HG03469 (cell line): ENCODE data around the gene TRIML2.
"Not testable (repeated sequence)": the region's sequence is repeated elsewhere in the genome, so short reads cannot be mapped to it uniquely, and the experiment has no call there.

Experiments used
- ATAC-seq: cut with Tn5 transposase; IDR thresholded peaks from one replicate; pipeline ENCODE4 v1.9.1; 2021; ENCODE audit warnings: mild to moderate bottlenecking, moderate library complexity, moderate number of reproducible peaks; ENCODE audit not compliant: unreplicated experiment

TRIML2 gene

DNA sequence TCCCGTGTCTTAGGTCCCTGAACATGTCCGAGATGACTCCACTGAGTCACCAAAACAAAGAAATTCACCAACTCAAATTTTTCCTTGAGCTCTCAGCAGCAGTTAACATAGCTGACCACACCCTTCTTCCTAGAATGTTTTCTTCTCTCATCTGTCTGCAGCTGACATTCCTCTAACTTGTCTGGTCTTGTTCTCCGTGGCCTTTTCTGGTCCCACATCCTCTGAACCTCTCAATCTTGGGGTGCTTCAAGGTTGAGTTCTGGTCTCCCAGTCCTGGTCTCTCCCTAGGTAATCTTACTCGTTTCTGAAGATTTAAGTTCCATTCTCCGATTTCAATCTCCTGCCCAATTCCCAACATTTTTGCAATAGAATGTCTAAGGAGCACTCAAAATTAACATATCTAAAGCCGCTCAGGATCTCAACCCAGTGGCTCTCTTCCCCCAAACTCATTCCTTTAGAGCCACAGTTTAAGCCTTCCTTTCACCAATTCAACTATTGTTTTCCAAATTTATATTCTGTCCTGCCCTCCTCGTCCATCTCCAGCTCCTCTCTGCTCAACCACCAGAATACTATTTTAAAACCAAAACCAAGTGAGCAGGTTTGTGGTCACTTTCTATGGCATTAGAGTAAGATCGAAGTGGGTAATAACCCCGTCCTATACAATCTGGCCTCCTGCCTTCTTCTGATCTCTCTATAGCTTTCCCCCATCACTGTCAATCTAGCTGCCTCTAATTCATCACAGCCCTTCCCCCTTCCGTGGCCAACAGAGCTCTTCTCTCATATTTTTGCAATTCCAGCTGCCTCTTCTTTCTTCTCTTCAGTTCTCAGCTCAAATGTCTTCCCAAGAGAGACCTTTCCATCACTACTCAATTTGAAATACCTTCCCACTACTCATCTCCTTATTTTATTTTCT is 1.2 kb downstream of the TRIML2 start:
- ATAC-seq, result no peak

DNA sequence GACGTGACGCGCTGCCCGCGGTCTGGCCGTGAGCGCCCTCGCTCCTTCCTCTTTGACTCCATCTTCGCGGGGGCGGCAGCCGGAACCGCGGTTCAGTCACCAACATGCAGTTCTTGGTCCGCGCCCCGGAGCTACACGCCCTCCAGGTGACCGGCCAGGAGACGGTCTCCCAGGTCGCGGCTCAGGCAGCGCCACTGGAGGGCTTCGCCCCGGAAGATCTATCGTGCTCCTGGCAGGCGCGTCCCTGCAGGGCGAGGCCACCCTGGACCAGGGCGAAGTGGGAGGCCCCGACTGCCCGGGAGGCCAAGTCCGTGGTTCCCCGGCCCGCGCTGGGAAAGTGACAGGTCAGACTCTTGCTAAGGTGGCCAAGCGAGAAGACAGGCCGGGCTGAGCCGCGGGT is 2.9 kb downstream of the TRIML2 start:
- no peak for ATAC-seq

DNA sequence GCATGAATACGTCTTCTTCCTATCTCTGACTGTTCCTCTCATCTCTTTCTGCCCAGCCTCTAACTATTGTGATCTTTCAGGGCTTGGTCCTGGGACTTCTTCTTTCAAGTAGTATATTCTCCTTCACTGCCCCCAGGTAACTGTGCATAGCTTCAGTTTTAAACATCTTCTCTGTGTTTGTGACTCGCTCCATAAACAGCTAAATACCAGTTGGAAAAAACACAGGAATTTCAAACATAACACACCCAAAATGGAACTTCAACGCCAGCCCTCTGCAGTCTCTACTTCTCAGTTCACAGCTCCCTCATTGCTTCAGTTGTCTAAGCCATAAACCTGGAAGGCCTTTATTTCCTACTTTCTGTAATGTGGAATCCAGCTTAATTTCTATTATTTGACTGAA is 16.6 kb downstream of the TRIML2 start:
- ATAC-seq, result no peak

DNA sequence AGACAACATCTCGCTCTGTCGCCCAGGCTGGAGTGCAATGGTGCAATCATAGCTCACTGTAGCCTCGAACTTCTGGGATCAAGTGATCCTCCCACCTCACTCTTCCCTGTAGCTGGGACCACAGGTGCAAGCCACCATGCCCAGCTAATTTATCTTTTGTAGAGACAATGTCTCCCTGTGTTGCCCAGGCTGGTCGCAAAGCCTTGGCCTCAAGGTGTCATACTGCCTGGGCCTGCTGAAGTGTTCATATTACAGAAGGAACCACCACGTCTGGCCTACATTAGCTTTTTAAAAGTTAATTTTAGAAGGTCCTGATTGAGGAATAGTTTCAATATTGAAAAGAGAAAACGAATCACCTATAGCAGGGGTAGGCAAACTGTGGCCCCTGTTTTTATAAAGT is 22.5 kb downstream of the TRIML2 start:
- ATAC-seq, result no peak

DNA sequence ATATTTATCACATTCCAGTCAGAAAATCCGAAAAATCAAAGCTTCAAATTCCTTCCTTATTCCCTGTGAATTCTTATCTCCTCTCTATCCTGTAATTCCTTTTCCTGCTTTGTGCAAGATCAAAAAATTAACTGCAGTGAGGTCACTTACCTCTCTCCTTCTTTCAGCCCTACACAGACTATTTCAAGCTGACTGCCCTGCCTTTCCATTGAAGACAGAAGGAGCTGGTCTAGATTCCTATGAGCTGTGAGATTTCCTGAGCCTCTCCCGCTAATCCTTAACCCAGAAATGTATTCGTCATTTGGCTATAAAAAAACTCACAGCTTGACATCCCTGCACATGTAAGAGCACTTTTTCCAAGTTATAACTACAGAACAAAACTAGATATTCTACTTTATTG is 26.6 kb downstream of the TRIML2 start:
- no peak for ATAC-seq

DNA sequence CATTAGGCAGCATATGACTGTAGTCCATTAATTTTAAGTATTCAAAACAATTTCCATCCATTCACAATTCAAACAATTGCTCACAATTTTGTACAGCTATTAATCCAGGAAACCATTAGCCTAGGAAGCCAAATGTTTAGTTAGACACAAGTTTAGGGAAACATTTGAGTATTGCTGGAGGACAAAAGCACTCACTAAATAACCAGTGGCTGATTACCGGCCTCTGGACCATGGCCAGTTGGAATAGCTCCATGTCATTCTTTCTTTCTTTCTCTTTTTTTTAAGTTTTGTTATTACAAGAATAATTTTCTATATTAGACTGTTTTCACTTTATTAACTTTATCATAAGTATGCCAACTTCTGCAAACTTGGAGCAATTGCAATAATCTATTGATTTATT is 31.3 kb downstream of the TRIML2 start:
- ATAC-seq, result no peak

DNA sequence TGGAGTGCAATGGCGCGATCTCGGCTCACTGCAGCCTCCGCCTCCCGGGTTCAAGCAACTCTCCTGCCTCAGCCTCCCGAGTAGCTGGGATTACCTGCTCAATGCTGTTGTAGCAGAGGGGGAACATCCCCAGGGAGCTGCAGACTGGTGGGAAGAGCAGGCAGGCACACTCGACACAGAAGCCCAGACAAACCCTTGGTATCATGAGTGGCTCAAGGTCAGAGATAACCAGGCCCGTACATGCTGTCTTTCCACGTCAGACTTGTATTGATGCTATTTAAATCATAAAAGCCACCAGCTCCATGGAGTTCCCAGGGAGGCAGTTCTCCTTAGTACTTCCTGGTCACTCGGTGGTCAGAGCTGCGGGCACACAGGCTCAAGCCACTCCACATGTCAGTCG is 33.2 kb downstream of the TRIML2 start:
- ATAC-seq, result no peak

DNA sequence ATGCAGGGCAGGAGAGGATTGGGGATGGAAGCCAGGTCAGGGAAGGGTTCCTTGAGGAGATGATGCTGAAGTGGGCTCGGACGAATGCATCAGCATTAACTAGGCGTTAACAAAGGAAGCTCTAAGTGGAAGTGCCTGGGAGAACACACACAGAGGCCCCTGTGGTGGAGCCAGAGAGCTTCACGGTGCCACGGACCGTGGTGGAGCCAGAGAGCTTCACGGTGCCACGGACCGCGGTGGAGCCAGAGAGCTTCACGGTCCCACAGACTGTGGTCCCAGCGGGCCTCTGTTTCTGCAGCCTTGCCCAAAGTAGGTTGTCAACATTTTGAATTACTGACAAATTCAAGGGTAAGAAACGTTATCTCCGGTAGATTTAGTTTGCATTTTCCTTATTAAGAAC is 48.3 kb downstream of the TRIML2 start:
- no peak for ATAC-seq

DNA sequence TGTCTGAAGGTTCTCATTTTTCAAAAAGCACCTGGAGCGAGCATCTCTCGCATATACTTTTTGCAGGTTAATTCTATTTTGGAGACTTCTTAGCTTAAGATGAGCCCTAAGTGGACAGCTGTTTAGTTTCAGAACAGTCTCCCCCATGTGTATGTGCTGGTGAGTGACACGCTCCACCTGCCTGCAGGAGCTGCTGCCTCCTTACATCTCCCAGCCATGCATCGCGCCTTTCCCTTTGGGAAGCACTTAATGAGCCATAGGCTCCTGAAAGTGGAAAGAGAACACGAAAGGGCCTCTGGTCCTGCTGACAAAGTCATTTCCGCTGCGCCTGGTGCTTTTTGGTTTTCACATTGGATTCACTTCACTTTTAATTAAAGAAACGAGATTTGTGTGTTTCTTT is 56.1 kb downstream of the TRIML2 start:
- no peak for ATAC-seq

DNA sequence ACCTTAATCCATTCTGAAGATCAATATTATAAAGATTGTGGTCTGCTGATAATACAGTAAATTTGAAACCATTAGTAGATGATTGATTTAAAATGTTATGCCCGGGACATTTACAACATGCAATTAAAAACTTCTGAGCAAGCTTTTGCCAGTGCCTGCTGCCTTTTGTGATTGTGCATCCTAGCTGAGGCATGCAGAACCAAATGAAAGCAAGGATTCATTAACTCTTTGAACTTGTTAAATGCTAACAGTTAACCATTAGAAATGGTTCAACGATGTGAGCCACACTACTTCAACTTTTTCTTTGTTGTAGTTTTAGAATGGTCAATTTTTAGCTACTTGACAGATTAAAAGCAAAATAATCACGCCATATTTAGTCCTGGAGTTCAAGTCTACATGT is 62.7 kb downstream of the TRIML2 start:
- no peak for ATAC-seq

DNA sequence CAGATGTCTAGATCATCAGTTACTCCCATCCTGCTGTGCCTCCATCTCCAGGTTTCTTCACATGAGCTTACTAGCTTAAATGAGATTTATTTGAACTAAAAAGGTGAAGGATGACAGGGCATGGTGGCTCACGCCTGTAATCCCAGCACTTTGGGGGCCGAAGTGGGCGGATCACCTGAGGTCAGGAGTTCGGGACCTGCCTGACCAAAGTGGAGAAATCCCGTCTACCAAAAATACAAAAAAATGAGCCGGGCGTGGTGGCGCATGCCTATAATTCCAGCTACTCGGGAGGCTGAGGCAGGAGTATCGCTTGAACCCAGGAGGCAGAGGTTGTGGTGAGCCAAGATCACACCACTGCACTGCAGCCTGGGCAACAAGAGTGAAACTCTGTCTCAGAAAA is 63.9 kb downstream of the TRIML2 start:
- ATAC-seq, result not testable (repeated sequence)

DNA sequence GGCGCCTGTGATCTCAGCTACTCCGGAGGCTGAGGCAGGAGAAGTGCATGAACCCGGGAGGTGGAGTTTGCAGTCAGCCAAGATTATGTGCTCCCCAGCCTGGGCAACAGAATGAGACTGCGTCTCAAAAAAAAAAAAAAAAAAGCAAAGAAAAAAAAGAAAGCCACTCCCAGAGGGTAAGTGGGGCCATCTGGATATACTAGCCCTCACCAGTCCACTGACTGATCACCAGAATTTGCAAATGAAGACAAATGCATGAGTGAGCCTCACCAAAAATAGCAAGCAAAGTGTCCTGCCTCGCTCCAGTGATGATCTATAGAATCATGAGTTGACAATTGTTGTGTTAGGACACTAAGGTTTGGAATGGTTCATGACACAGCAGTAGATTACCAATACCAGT is 66.2 kb downstream of the TRIML2 start:
- no peak for ATAC-seq

DNA sequence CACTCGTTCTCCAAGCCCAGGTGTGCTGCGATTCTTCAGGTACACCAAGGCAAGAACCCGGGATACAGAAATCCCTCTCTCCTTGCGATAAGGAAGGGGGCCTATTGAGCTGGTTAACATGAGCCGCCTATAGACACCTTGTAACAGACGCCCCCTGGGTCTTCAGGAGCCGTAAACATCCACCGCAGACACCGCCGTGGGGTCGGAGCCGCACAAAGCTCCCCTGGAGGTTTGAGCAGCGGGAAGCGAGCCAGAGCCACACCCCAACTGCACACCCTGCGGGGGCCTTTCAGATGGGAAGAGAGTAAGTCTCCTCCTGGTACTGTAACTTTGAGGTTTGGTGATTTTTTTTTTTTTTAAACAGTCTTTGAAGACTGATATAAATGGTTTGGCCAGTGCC is 67.2 kb downstream of the TRIML2 start:
- ATAC-seq, result no peak

DNA sequence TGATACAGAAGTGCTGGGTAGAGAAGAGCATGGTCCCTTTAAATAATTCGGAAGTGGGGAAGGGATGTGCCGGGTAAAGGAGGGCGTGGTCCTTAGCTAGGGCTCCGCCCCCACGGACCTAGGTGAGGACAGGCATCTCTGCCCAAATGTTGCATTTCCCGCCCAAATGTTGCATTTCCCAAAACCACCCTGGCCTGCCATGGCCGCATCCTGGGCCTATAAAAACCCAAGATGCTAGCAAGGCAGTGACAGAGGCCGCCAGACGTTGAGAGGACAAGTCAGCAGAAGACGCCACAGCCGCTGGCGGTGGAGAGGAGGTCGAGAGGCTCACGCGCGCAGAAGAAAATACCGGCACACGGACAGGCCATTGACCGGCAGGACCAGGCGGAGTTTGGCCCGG is 67.7 kb downstream of the TRIML2 start:
- ATAC-seq, result no peak
